Measurements from ENCODE around the gene ARHGAP42. TPM values are rescaled to one million over a fixed set of nuclear protein-coding genes. Genes with fewer than 3 reads are reported as not detected.
A peak's percentile ranks its signal among the peaks of the same experiment; 100 is the strongest.

The ARHGAP42 gene
- total RNA-seq, 4 donors from 2014 or later = 21.8 to 55.7 (median 35.9) TPM

DNA sequence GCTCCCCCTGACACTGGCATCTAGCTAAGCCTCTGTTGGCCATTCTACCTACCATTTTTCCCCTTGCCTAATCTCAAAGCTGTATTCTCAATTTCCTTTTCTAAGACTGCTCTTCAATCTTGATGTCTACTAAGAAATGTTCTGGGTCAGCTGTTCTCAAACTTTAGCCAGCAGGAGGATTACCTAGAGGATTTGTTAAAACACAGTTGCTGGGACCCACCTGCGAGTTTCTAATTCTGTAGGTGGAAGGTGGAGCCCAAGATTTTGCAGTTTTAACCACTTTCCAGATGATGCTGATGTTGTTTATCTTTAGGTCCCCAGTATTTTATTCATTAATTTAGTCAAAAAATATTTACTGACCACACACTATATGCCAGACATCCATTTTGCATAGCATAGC lies 9.3 kb upstream of the ARHGAP42 start:
- intact Hi-C loops (cut with DNase I) = loop anchor here (10.0 kb wide), 2 partner anchors 93 to 247 kb away; no protein-coding TSS in a partner anchor
- Histone ChIP-seq H3K27me3 (no peaks in the 10 kb centered on the region), H3K4me1 (no peaks in the 10 kb centered on the region), H3K36me3 (no peaks in the 10 kb centered on the region), H3K9me3 (no peaks in the 10 kb centered on the region), H3K27ac (no peak overlapping the region), H3K4me3 (replicated peaks in 1 of 3) (no peak overlapping the region)
- no peak for DNase-seq
- 88 to 92% methylated on average over 1 of the region's 1 CpG for WGBS, 2 donors
- TF ChIP-seq, protein P1, sequence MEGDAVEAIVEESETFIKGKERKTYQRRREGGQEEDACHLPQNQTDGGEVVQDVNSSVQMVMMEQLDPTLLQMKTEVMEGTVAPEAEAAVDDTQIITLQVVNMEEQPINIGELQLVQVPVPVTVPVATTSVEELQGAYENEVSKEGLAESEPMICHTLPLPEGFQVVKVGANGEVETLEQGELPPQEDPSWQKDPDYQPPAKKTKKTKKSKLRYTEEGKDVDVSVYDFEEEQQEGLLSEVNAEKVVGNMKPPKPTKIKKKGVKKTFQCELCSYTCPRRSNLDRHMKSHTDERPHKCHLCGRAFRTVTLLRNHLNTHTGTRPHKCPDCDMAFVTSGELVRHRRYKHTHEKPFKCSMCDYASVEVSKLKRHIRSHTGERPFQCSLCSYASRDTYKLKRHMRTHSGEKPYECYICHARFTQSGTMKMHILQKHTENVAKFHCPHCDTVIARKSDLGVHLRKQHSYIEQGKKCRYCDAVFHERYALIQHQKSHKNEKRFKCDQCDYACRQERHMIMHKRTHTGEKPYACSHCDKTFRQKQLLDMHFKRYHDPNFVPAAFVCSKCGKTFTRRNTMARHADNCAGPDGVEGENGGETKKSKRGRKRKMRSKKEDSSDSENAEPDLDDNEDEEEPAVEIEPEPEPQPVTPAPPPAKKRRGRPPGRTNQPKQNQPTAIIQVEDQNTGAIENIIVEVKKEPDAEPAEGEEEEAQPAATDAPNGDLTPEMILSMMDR (IDR thresholded peaks at IDR 0.05) = no peak
- TF ChIP-seq POLR2A (IDR thresholded peaks at IDR 0.05) = no peak

DNA sequence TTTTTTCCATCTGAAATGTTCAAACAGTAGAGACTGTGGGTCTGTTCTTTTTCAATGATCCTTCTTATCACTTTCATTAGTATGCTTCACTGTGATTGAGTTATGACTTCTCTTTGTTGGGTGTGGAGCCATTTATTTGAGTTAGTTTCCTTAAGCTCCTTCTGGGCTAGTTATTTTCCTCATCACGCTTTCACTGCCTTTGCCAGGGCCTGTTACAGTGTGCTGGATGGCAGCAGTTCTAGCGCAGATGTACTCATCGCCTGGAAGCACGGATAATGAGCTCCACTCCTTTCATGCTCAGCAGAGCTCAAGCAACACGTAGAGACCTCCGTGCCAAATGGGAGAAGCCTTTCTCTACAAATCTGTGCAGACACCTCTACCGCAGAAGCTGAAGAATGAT lies 7.0 kb upstream of the ARHGAP42 start:
- no peak overlapping the region for H3K27ac ChIP-seq
- no peak overlapping the region for H3K4me3 ChIP-seq (replicated peaks in 1 of 3)
- intact Hi-C loops (cut with DNase I) = no loop called here
- WGBS, 2 donors = 86 to 88% methylated on average over 7 of the region's 7 CpGs
- no peaks in the 10 kb centered on the region for H3K36me3 ChIP-seq
- H3K27me3 ChIP-seq = no peaks in the 10 kb centered on the region
- TF ChIP-seq, protein P1 (IDR thresholded peaks at IDR 0.05) = no peak
- TF ChIP-seq POLR2A (IDR thresholded peaks at IDR 0.05) = no peak
- DNase-seq = no peak
- no peaks in the 10 kb centered on the region for H3K9me3 ChIP-seq
- H3K4me1 ChIP-seq = no peaks in the 10 kb centered on the region

DNA sequence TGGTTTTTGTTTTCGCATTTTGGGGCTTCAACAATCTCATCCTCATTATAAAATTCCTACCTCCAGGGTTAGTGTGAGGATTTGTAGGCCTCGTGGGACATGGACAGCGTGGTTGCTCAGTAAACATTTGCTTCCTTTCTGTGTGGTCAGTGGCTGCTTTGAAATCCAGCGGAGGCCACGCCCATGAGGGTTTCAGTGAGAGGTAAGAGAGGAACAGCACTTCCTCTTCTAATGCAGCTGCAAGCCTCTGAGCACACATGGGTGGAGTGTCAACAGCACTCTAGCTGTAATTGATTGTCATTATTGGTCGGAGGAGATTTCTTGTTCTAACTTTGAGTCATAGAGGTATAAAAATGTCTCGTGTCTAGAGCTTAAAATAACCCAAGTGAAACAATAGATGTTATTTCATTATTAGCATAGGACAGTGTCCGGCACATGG lies 6.0 kb upstream of the ARHGAP42 start:
- Histone ChIP-seq H3K4me1 (no peaks in the 10 kb centered on the region), H3K36me3 (no peaks in the 10 kb centered on the region), H3K4me3 (replicated peaks in 1 of 3) (no peak overlapping the region), H3K9me3 (no peaks in the 10 kb centered on the region), H3K27ac (no peak overlapping the region), H3K27me3 (no peaks in the 10 kb centered on the region)
- DNase-seq = peak; percentile 24 to 37
- 50 to 61% methylated on average over 8 of the region's 8 CpGs for WGBS, 2 donors
- TF ChIP-seq, protein P1 (IDR thresholded peaks at IDR 0.05) = no peak
- TF ChIP-seq POLR2A (IDR thresholded peaks at IDR 0.05) = no peak
- intact Hi-C loops (cut with DNase I) = no loop called here

DNA sequence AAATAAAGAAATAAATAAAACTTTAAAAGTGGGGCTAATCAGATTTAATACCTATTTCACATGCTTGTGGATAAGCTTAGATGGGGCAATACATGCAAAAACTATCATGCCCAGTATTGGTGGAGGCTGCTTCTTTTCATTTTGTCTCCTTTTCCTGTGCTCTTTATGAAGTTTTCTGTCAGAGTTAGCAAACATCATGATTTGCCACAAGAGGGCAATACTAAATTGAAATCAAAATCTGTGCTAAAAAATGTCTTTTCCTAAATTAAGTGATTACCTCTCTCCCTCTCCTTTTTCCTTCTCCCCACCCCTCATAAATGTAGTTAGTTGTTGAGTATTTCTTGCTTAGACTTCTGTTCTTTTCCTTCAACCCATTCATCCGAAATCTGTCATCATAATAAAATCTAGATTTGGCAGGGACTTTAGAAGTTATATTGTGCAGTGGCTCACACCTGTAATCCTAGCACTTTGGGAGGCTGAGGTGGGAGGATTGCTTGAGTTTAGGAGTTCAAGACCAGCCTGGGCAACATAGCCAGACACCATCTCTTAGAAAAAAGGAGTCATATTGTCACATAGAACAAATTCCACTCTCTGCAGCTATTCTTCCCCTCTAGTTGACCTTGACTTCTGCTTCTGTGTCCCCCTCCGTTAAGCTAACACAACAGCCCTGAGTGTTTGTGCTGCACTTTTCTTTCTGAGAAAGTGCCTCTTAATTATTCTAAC lies 4.7 kb upstream of the ARHGAP42 start:
- intact Hi-C loops (cut with DNase I) = no loop called here
- no peak for TF ChIP-seq POLR2A (IDR thresholded peaks at IDR 0.05)
- TF ChIP-seq, protein P1 (IDR thresholded peaks at IDR 0.05) = peak in 5 of 6 experiments; percentile 24 to 86 (median 55)

DNA sequence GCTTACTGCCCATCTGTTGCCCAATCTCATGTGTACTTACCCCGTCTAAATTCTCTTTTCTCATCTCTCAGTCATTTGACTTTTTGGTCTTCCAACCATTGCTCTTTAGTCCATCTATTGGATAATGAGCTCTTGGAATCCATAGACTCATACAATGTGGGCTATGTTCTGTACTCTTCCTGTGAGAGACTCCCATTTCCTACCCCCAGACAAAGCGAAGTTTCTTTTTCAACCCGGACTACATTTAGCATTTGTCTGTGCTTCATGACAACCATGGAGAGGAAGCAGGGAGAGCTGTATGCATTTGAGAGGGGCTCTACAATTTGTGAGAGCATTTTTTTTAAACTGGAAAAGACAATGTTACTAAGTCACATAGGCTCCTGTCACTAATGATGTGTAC lies 4.0 kb upstream of the ARHGAP42 start:
- Histone ChIP-seq H3K9me3 (no peaks in the 10 kb centered on the region), H3K4me3 (replicated peaks in 1 of 3) (no peak overlapping the region), H3K27ac (no peak overlapping the region), H3K27me3 (no peaks in the 10 kb centered on the region), H3K36me3 (no peaks in the 10 kb centered on the region), H3K4me1 (peaks cover 0 to 2% of the 10 kb centered on the region in 2 donors)
- intact Hi-C loops (cut with DNase I) = no loop called here
- WGBS, 2 donors = 89 to 90% methylated on average over 3 of the region's 3 CpGs
- TF ChIP-seq POLR2A (IDR thresholded peaks at IDR 0.05) = no peak
- TF ChIP-seq, protein P1 (IDR thresholded peaks at IDR 0.05) = no peak
- no peak for DNase-seq

More for the DNA sequence above, 4.7 kb upstream of the ARHGAP42 start:
- no peaks in the 10 kb centered on the region for H3K36me3 ChIP-seq
- no peaks in the 10 kb centered on the region for H3K4me1 ChIP-seq
- no peaks in the 10 kb centered on the region for H3K9me3 ChIP-seq
- 75 to 81% methylated on average over 2 of the region's 2 CpGs for WGBS, 2 donors
- no peak overlapping the region for H3K27ac ChIP-seq
- no peaks in the 10 kb centered on the region for H3K27me3 ChIP-seq
- DNase-seq = no peak
- no peak overlapping the region for H3K4me3 ChIP-seq (replicated peaks in 1 of 3)
